ENCODE measurements around the gene CP.

- TF ChIP-seq, protein P1, sequence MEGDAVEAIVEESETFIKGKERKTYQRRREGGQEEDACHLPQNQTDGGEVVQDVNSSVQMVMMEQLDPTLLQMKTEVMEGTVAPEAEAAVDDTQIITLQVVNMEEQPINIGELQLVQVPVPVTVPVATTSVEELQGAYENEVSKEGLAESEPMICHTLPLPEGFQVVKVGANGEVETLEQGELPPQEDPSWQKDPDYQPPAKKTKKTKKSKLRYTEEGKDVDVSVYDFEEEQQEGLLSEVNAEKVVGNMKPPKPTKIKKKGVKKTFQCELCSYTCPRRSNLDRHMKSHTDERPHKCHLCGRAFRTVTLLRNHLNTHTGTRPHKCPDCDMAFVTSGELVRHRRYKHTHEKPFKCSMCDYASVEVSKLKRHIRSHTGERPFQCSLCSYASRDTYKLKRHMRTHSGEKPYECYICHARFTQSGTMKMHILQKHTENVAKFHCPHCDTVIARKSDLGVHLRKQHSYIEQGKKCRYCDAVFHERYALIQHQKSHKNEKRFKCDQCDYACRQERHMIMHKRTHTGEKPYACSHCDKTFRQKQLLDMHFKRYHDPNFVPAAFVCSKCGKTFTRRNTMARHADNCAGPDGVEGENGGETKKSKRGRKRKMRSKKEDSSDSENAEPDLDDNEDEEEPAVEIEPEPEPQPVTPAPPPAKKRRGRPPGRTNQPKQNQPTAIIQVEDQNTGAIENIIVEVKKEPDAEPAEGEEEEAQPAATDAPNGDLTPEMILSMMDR (IDR thresholded peaks at IDR 0.05), result no peak
- TF ChIP-seq POLR2A (IDR thresholded peaks at IDR 0.05), result no peak
These were observed 5.1 kb upstream of the CP start for GRCh38 chr3:149226776-149227175.

Measured in right lobe of liver (tissue), 4 donors.